Measurements from ENCODE around the gene PXDN.

GRCh38 chr2:1676091-1676912, 68.0 kb downstream of the PXDN start:
- TF ChIP-seq CTCF (IDR thresholded peaks at IDR 0.05; ENCODE audit: borderline replicate concordance, extremely low read depth, low read length, poor library complexity, severe bottlenecking) (no peak), EZH2 (IDR thresholded peaks at IDR 0.05; ENCODE audit: borderline replicate concordance, low read depth, low read length, severe bottlenecking) (no peak)
